Activated CD8-positive, alpha-beta memory T cell treated with anti-CD3 and anti-CD28 coated beads, Interleukin-2, amount 50 U/mL, for 24 hours (primary cell): ENCODE data around the gene C11orf86.
"Not testable (repeated sequence)": the region's sequence is repeated elsewhere in the genome, so short reads cannot be mapped to it uniquely, and the experiment has no call there.

Experiments used
- DNase-seq: peaks from one replicate; pipeline ENCODE4 v3.0.0-alpha.2; 2020; ENCODE audit errors: extremely low read depth

C11orf86 gene

GRCh38 chr11:66974724-66975404, at the start of gene C11orf86:
TSS of gene C11orf86 (plus strand) at chr11:66975304. CDS start at chr11:66975363, 59 bp downstream.
- DNase-seq = no peak

GRCh38 chr11:66929753-66930152, 45.4 kb upstream of the C11orf86 start:
- no peak for DNase-seq

- DNase-seq = no peak
Observed at GRCh38 chr11:66932543-66932942, 42.6 kb upstream of the C11orf86 start.

- no peak for DNase-seq
Observed at GRCh38 chr11:66933531-66933930, 41.6 kb upstream of the C11orf86 start.

GRCh38 chr11:66934950-66935779, 39.9 kb upstream of the C11orf86 start:
- no peak for DNase-seq

- no peak for DNase-seq
Observed at GRCh38 chr11:66936311-66936711, 38.8 kb upstream of the C11orf86 start.

GRCh38 chr11:66937193-66937733, 37.8 kb upstream of the C11orf86 start:
- no peak for DNase-seq

GRCh38 chr11:66938582-66939135, 36.4 kb upstream of the C11orf86 start:
- DNase-seq = no peak

GRCh38 chr11:66950112-66950535, 25.0 kb upstream of the C11orf86 start:
- DNase-seq = no peak

- no peak for DNase-seq
Observed at GRCh38 chr11:66951135-66951534, 24.0 kb upstream of the C11orf86 start.

GRCh38 chr11:66951927-66952337, 23.2 kb upstream of the C11orf86 start:
- no peak for DNase-seq

- no peak for DNase-seq
Observed at GRCh38 chr11:66953081-66953833, 21.8 kb upstream of the C11orf86 start.

GRCh38 chr11:66956689-66957290, 18.3 kb upstream of the C11orf86 start:
- DNase-seq = no peak

- DNase-seq = no peak
Observed at GRCh38 chr11:66957971-66958231, 17.2 kb upstream of the C11orf86 start.

GRCh38 chr11:66958232-66958955, 16.7 kb upstream of the C11orf86 start, which contains the start of gene PC:
TSS of gene PC (minus strand) at chr11:66958383. CDS start at chr11:66872159, 86,224 bp downstream.
- peak; percentile 91 for DNase-seq

GRCh38 chr11:66958956-66959274, 16.2 kb upstream of the C11orf86 start:
- no peak for DNase-seq

- DNase-seq = not testable (repeated sequence)
Observed at GRCh38 chr11:66961691-66962213, 13.4 kb upstream of the C11orf86 start.

GRCh38 chr11:66962247-66962646, 12.9 kb upstream of the C11orf86 start:
- DNase-seq = no peak

- DNase-seq = no peak
Observed at GRCh38 chr11:66962801-66963200, 12.3 kb upstream of the C11orf86 start.

GRCh38 chr11:66964495-66964894, 10.6 kb upstream of the C11orf86 start:
- no peak for DNase-seq

GRCh38 chr11:66966351-66966750, 8.8 kb upstream of the C11orf86 start:
- DNase-seq = no peak
